ENCODE data around the gene CFAP206.

- no peak for TF ChIP-seq POLR2A (IDR thresholded peaks at IDR 0.05)
- TF ChIP-seq, protein P1, sequence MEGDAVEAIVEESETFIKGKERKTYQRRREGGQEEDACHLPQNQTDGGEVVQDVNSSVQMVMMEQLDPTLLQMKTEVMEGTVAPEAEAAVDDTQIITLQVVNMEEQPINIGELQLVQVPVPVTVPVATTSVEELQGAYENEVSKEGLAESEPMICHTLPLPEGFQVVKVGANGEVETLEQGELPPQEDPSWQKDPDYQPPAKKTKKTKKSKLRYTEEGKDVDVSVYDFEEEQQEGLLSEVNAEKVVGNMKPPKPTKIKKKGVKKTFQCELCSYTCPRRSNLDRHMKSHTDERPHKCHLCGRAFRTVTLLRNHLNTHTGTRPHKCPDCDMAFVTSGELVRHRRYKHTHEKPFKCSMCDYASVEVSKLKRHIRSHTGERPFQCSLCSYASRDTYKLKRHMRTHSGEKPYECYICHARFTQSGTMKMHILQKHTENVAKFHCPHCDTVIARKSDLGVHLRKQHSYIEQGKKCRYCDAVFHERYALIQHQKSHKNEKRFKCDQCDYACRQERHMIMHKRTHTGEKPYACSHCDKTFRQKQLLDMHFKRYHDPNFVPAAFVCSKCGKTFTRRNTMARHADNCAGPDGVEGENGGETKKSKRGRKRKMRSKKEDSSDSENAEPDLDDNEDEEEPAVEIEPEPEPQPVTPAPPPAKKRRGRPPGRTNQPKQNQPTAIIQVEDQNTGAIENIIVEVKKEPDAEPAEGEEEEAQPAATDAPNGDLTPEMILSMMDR (IDR thresholded peaks at IDR 0.05 in 8 of 11, conservative IDR thresholded peaks at IDR 0.05 in 3 of 11): no peak
- no peak for TF ChIP-seq POLR2AphosphoS5 (IDR thresholded peaks at IDR 0.05)
Observed at GRCh38 chr6:87441711-87442110, 33.9 kb downstream of the CFAP206 start.

Measured in spleen (tissue), 7 donors.